ENCODE results near the gene HS3ST3A1.

DNA sequence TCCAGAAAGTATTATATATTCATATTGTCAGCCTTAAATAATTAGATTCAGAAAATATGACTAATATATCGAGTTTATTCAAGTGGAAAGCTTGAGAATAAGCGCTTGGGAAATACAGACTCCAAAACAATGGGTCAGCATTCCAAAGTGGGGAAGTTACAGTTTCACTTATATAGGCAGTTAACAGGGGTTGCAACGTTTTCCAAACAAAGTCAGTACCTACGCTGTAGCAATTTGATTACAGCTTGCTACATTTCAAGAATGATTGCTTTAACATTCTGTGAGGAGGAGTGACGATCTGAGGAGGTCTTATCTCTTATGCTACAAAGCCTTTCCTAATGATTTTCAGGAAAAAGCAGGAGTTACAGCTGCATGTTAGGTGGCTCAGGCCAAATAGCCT lies 34.2 kb upstream of the HS3ST3A1 start:
- TF ChIP-seq, protein P1, sequence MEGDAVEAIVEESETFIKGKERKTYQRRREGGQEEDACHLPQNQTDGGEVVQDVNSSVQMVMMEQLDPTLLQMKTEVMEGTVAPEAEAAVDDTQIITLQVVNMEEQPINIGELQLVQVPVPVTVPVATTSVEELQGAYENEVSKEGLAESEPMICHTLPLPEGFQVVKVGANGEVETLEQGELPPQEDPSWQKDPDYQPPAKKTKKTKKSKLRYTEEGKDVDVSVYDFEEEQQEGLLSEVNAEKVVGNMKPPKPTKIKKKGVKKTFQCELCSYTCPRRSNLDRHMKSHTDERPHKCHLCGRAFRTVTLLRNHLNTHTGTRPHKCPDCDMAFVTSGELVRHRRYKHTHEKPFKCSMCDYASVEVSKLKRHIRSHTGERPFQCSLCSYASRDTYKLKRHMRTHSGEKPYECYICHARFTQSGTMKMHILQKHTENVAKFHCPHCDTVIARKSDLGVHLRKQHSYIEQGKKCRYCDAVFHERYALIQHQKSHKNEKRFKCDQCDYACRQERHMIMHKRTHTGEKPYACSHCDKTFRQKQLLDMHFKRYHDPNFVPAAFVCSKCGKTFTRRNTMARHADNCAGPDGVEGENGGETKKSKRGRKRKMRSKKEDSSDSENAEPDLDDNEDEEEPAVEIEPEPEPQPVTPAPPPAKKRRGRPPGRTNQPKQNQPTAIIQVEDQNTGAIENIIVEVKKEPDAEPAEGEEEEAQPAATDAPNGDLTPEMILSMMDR (IDR thresholded peaks at IDR 0.05): no peak
- no peak for TF ChIP-seq POLR2A (IDR thresholded peaks at IDR 0.05)

Data from sigmoid colon (tissue), 3 donors.